Stomach (tissue), 9 donors: ENCODE measurements around the gene TWIST1. TPM values are rescaled to one million over a fixed set of nuclear protein-coding genes. Genes with fewer than 3 reads are reported as not detected.

Experiments
- DNase-seq, 2 donors: peaks; one replicate each; pipeline versions ENCODE4 v3.0.0 to v3.0.0-alpha.2; 2013 to 2019
- H3K27ac ChIP-seq, 5 donors: fragments of 200-600 bp in 4 of 5; sonication (generic) in 4 of 5; one replicate each; pipeline ENCODE4 v1.5.1; 2013 to 2019; ENCODE audit warnings: mild to moderate bottlenecking in 1 of 5, moderate library complexity in 1 of 5
- H3K27me3 ChIP-seq, 3 donors: fragments of 200-600 bp; sonication (generic); one replicate each; pipeline ENCODE4 v1.5.1; 2017 to 2019; ENCODE audit warnings: mixed run types in 1 of 3
- H3K36me3 ChIP-seq, 4 donors: fragments of 200-600 bp; sonication (generic); 1 replicate in 3 of 4; 2 replicates in 1 of 4; pipeline ENCODE4 v1.5.1; 2016 to 2019
- H3K4me1 ChIP-seq, 4 donors: fragments of 200-600 bp; sonication (generic); one replicate each; pipeline ENCODE4 v1.5.1; 2016 to 2019
- H3K4me3 ChIP-seq, 4 donors: fragments of 200-600 bp; sonication (generic) in 3 of 4; one replicate each; pipeline ENCODE4 v1.5.1; 2016 to 2019; ENCODE audit warnings: mild to moderate bottlenecking in 1 of 4
- H3K9me3 ChIP-seq, 4 donors: fragments of 200-600 bp; sonication (generic); one replicate each; pipeline ENCODE4 v1.5.1; 2016 to 2019
- EP300 ChIP-seq: sonication (generic); formaldehyde crosslinking; IDR thresholded peaks from one replicate; pipeline ENCODE4 v1.6.1; 2017; ENCODE audit warnings: antibody characterized with exemption
- POLR2A ChIP-seq, 4 donors: fragments of 450-650 bp; IDR thresholded peaks; one replicate each; pipeline ENCODE4 v1.6.1; 2016; ENCODE audit warnings: antibody characterized with exemption in 4 of 4, control low read depth in 2 of 4, mild to moderate bottlenecking in 1 of 4, moderate library complexity in 1 of 4
- POLR2AphosphoS5 ChIP-seq, 3 donors: sonication (generic); formaldehyde crosslinking; IDR thresholded peaks; one replicate each; pipeline ENCODE4 v1.6.1; 2016; ENCODE audit warnings: antibody characterized with exemption in 3 of 3
- WGBS, 5 donors: extraction: QIAGEN DNeasy Blood & Tissue Kit in 3 of 5; methylation state at CpG; one replicate each; pipeline versions ENCODE4 v1.1.5 to v1.1.7; 2013 to 2018; 5-methylcytosine and 5-hydroxymethylcytosine counted together
- intact Hi-C: fragments of 100-400 bp; cut with DNase I; formaldehyde crosslinking; loops from one replicate; pipeline ENCODE4 v1.15.1; 2023; ENCODE audit warnings: low total_unique reads
- polyA plus RNA-seq, 3 donors: library from polyadenylated mRNA; stranded (reverse); fragments of 200-250 nt; gene quantifications; one replicate each; pipeline ENCODE4 v1.2.3, GENCODE V29; 2013
- total RNA-seq, 5 donors: library from RNA; depleted of rRNA; stranded (reverse); fragments of >200 nt; gene quantifications; one replicate each; pipeline versions ENCODE4 v1.1.0 to v1.2.3, GENCODE V29; 2014 to 2016
- TF ChIP-seq, protein P1 (sequence below), 7 experiments: fragments of 450-650 bp in 4 of 7; fragments of 200-600 bp in 3 of 7; sonication (generic) in 3 of 7; IDR thresholded peaks; one replicate each; pipeline ENCODE4 v1.5.1; 2016 to 2019; ENCODE audit warnings: antibody characterized with exemption in 7 of 7, control low read depth in 2 of 7, mild to moderate bottlenecking in 1 of 7
- donor health status: healthy with polysubstance abuse.
- donor health status: Bipolar disorder and iron deficiency.
- donor health status: healthy.

TWIST1 gene
- total and polyA plus RNA-seq, 8 donors: 0.58 to 169 (median 4.6) TPM; not detected in 1

DNA sequence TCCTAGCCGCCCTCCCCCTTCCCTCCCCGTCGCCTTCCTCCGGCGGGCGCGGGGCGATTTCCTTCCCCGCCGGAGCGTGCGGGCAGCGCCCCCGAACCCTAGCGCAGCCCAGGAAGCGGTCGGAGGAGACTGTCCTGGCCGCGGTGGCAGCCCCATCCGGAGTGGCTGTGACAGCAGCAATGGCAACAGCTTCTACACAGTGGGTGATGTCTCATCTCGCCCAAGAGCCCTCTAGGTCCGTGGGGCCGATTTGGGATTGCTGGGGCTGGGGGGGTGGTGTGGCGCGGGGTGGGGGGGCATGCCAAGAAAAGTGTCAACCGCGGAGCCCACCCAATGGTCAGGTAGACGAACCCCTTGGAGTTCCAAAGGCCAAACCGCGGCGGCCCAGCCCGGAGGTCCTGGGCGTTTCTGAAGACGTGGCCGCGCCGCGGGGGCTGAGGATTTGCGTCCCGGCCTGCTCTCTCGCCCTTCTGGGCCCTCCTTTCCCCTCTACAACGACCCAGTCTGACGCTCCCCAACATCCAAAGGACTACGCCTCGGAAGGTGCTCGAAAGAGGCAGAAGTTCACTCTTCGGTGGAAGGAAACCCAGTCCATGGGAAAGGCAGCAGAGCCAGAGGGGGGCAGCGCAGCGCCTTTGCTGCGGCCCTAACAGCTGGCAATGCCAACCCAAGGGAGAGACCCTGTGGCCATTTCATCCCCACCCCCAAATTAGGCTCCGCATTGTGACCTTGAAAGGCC lies 603 bp upstream of the TWIST1 start:
- Histone ChIP-seq H3K9me3 (no peaks in the 10 kb centered on the region), H3K27ac (peak overlapping the region in 4 of 5 donors; percentile 26 to 84 (median 64)), H3K36me3 (no peaks in the 10 kb centered on the region), H3K27me3 (peaks cover 0 to 87% (median 68%) of the 10 kb centered on the region in 3 donors), H3K4me1 (peaks cover 11 to 38% (median 27%) of the 10 kb centered on the region in 4 donors), H3K4me3 (peak overlapping the region; percentile 58 to 70 (median 65))
- TF ChIP-seq, protein P1, sequence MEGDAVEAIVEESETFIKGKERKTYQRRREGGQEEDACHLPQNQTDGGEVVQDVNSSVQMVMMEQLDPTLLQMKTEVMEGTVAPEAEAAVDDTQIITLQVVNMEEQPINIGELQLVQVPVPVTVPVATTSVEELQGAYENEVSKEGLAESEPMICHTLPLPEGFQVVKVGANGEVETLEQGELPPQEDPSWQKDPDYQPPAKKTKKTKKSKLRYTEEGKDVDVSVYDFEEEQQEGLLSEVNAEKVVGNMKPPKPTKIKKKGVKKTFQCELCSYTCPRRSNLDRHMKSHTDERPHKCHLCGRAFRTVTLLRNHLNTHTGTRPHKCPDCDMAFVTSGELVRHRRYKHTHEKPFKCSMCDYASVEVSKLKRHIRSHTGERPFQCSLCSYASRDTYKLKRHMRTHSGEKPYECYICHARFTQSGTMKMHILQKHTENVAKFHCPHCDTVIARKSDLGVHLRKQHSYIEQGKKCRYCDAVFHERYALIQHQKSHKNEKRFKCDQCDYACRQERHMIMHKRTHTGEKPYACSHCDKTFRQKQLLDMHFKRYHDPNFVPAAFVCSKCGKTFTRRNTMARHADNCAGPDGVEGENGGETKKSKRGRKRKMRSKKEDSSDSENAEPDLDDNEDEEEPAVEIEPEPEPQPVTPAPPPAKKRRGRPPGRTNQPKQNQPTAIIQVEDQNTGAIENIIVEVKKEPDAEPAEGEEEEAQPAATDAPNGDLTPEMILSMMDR (IDR thresholded peaks at IDR 0.05): no peak
- TF ChIP-seq EP300 (no peak), POLR2AphosphoS5 (IDR thresholded peaks at IDR 0.05) (no peak), POLR2A (IDR thresholded peaks at IDR 0.05) (no peak)
- intact Hi-C loops: no loop called here
- DNase-seq: peak in 1 of 2 donors; percentile 30
- WGBS, 5 donors: 2 to 6% (median 6%) methylated on average over 21 to 51 of the region's 51 CpGs

- intact Hi-C loops: no loop called here
- Histone ChIP-seq H3K4me3 (peak overlapping the region; percentile 58 to 70 (median 65)), H3K36me3 (no peaks in the 10 kb centered on the region), H3K27ac (peak overlapping the region in 4 of 5 donors; percentile 8 to 84 (median 58)), H3K27me3 (peaks cover 7 to 97% (median 84%) of the 10 kb centered on the region in 3 donors), H3K4me1 (peaks cover 11 to 44% (median 31%) of the 10 kb centered on the region in 4 donors), H3K9me3 (no peaks in the 10 kb centered on the region)
- no peak for TF ChIP-seq POLR2A (IDR thresholded peaks at IDR 0.05)
- no peak for TF ChIP-seq POLR2AphosphoS5 (IDR thresholded peaks at IDR 0.05)
- no peak for TF ChIP-seq EP300
- TF ChIP-seq, protein P1 (IDR thresholded peaks at IDR 0.05): no peak
- 1 to 4% (median 3%) methylated on average over 29 to 70 of the region's 70 CpGs for WGBS, 5 donors
- DNase-seq: peak in 1 of 2 donors; percentile 70
These were observed 1.0 kb downstream of the TWIST1 start for GRCh38 chr7:19116121-19117090.

GRCh38 chr7:19114551-19114855 lies 2.9 kb downstream of the TWIST1 start:
- H3K4me3 ChIP-seq: peak overlapping the region in 2 of 4 donors; percentile 11 to 63
- H3K9me3 ChIP-seq: no peaks in the 10 kb centered on the region
- TF ChIP-seq, protein P1 (IDR thresholded peaks at IDR 0.05): no peak
- TF ChIP-seq POLR2AphosphoS5 (IDR thresholded peaks at IDR 0.05): no peak
- TF ChIP-seq EP300: no peak
- TF ChIP-seq POLR2A (IDR thresholded peaks at IDR 0.05): no peak
- peak in 1 of 2 donors; percentile 5 for DNase-seq
- H3K36me3 ChIP-seq: no peaks in the 10 kb centered on the region
- peak overlapping the region in 1 of 5 donors; percentile 26 for H3K27ac ChIP-seq
- intact Hi-C loops: no loop called here
- peaks cover 7 to 100% (median 91%) of the 10 kb centered on the region in 3 donors for H3K27me3 ChIP-seq
- WGBS, 5 donors: 17 to 26% (median 19%) methylated on average over 2 of the region's 2 CpGs
- peaks cover 11 to 44% (median 31%) of the 10 kb centered on the region in 4 donors for H3K4me1 ChIP-seq
